Measurements from ENCODE around the gene ANKS1A. TPM values are rescaled to one million over a fixed set of nuclear protein-coding genes. Genes with fewer than 3 reads are reported as not detected.

ANKS1A gene
- total RNA-seq, 1 experiment from 2014 or later: 24.0 TPM

DNA sequence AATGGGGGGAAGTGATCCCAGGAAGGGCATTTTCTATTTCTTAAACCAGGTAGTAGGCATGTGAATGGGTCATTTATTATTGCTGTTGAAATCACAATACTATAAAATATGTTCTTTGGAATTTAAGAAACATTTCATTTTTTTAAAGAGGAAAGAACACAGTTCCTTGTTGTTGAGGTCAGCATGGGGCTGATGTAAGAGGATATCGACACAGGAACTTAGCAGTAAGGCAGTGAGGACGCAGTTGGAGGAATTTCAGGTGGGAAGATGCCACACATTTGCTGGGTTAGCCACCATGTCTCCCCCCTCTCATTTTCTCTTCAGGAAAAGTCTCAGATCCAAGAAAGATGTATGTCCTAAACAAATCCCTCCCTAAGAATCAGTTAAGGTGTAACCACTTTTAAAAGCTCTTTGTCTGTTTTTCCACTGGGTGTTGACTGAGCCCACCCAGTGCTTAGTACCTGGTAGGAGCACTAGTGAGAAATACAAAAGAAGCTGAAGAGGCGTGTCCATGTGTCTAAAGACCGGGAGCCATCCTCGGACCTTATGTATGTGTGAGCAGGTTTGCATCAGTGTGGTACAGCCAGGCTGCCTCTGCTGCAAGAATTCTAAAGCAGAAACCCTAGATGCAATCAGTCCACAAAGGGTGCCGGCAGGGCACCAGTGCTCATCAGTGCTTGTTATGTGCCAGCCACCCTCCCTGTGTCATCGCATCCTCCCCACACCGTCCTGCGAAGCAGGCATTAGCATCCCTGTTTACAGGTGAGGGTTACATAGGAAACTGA is 153.2 kb downstream of the ANKS1A start:
- CTCF ChIA-PET: no interaction called here
- no peaks in the 10 kb centered on the region for H3K27me3 Mint-ChIP-seq (ENCODE audit: insufficient read depth, unreplicated experiment)
- H3K36me3 ChIP-seq (ENCODE audit: control insufficient read depth, insufficient read depth, low read length): no peaks in the 10 kb centered on the region
- no peaks in the 10 kb centered on the region for H3K27me3 ChIP-seq (replicated peaks; ENCODE audit: control insufficient read depth, insufficient read depth, low read length)
- no peak overlapping the region for H3K4me3 ChIP-seq (ENCODE audit: low read depth, low read length)
- BruUV-seq (replicated peaks): no TSS peak
- H3K4me3 Mint-ChIP-seq (ENCODE audit: unreplicated experiment): no peak overlapping the region
- no peak for DNase-seq
- H3K4me1 Mint-ChIP-seq (ENCODE audit: low read depth, unreplicated experiment): peaks cover 18% of the 10 kb centered on the region
- H3K4me1 ChIP-seq: peaks cover 5% of the 10 kb centered on the region; the same call in 1 of the 2 replicates
- H3K27ac Mint-ChIP-seq (ENCODE audit: unreplicated experiment): no peak overlapping the region
- no peaks in the 10 kb centered on the region for H3K9me3 ChIP-seq
- TF ChIP-seq, protein P1, sequence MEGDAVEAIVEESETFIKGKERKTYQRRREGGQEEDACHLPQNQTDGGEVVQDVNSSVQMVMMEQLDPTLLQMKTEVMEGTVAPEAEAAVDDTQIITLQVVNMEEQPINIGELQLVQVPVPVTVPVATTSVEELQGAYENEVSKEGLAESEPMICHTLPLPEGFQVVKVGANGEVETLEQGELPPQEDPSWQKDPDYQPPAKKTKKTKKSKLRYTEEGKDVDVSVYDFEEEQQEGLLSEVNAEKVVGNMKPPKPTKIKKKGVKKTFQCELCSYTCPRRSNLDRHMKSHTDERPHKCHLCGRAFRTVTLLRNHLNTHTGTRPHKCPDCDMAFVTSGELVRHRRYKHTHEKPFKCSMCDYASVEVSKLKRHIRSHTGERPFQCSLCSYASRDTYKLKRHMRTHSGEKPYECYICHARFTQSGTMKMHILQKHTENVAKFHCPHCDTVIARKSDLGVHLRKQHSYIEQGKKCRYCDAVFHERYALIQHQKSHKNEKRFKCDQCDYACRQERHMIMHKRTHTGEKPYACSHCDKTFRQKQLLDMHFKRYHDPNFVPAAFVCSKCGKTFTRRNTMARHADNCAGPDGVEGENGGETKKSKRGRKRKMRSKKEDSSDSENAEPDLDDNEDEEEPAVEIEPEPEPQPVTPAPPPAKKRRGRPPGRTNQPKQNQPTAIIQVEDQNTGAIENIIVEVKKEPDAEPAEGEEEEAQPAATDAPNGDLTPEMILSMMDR (IDR thresholded peaks at IDR 0.05; ENCODE audit: insufficient read depth in 1 of 2, low read depth in 1 of 2, low read length in 1 of 2, severe bottlenecking in 1 of 2, unreplicated experiment in 1 of 2): no peak
- H3K9me3 Mint-ChIP-seq (ENCODE audit: unreplicated experiment): no peaks in the 10 kb centered on the region
- intact Hi-C loops (cut with micrococcal nuclease; ENCODE audit: unreplicated experiment): no loop called here
- H3K36me3 Mint-ChIP-seq (ENCODE audit: insufficient read depth, unreplicated experiment): peaks cover 21% of the 10 kb centered on the region
- POLR2A ChIA-PET: no interaction called here

DNA sequence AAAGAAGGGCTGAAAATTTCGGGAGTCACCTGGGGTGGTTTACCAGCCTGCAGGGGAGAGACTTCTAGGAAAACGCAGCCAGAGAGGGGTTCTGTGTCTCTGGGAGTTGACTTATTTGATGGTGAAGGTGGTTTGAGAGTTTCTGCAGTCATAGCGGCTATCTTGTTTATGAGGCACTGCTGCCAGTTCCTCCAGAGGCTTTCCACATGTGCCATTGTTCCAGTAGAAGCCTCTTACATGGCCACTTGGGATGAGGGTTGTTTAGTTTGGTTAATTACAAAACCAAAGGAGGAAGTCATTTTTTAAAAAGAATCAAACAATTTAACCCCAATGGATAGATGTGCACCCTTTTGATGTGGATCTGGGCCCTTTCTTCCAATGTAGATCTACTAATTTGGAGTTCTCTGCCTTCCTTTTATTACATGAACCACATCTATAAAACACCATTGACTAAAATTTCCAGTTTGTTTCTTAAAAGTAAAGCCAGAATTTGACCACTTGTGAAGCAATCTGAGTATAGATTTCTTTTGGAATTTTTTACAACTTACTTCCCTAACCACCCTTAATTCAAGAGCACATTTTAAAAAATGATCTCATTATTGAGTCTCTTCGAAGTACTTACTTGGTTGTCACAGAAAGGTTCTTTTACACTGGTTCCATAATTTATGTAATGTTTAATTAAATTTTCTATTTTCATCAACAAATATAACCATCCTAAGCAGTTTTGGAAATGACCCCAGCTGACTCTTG is 154.5 kb downstream of the ANKS1A start:
- intact Hi-C loops (cut with micrococcal nuclease; ENCODE audit: unreplicated experiment): no loop called here
- POLR2A ChIA-PET: no interaction called here
- Mint-ChIP-seq H3K4me1 (ENCODE audit: low read depth, unreplicated experiment) (peaks cover 12% of the 10 kb centered on the region), H3K9me3 (ENCODE audit: unreplicated experiment) (no peaks in the 10 kb centered on the region), H3K27ac (ENCODE audit: unreplicated experiment) (no peak overlapping the region), H3K4me3 (ENCODE audit: unreplicated experiment) (no peak overlapping the region), H3K27me3 (ENCODE audit: insufficient read depth, unreplicated experiment) (no peaks in the 10 kb centered on the region), H3K36me3 (ENCODE audit: insufficient read depth, unreplicated experiment) (peaks cover 21% of the 10 kb centered on the region)
- TF ChIP-seq, protein P1 (IDR thresholded peaks at IDR 0.05; ENCODE audit: insufficient read depth in 1 of 2, low read depth in 1 of 2, low read length in 1 of 2, severe bottlenecking in 1 of 2, unreplicated experiment in 1 of 2): no peak
- no peaks in the 10 kb centered on the region; the same call in 1 of the 2 replicates for H3K36me3 ChIP-seq (ENCODE audit: control insufficient read depth, insufficient read depth, low read length)
- CTCF ChIA-PET: no interaction called here
- H3K27me3 ChIP-seq (replicated peaks; ENCODE audit: control insufficient read depth, insufficient read depth, low read length): no peaks in the 10 kb centered on the region
- H3K9me3 ChIP-seq: no peaks in the 10 kb centered on the region
- no peak for DNase-seq
- no peak overlapping the region for H3K4me3 ChIP-seq (ENCODE audit: low read depth, low read length)
- BruUV-seq (replicated peaks): no TSS peak
- peaks cover 11% of the 10 kb centered on the region for H3K4me1 ChIP-seq

DNA sequence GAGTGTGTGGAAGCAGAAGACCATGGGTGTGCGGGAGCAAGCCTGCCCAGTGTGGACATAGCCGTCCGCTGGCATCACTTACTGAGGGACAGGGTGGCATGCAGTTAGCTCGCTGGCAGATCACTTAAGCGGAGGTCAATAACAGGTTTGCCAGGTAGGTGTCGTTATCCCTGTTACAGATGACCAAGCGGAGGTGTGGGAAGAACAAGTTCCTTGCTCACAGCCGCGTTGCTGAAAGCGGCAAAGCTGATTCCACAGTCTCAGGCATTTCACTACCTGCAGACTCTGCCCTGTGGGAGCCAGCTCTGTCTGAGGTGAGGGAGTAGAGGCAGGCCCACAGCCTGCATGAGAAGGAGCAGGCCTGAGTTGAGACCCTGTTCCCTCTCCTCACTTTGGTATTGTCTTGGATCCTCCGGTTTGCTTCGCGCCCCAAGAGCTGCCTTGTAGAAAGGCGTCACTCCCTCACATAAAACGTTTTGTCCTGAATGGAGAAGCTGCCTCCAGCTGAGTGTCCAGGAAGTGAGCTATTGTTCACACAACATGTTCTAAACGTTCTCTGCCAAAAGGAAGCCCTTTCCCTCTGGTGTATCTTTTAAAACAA is 155.2 kb downstream of the ANKS1A start:
- Histone ChIP-seq H3K9me3 (no peaks in the 10 kb centered on the region), H3K36me3 (ENCODE audit: control insufficient read depth, insufficient read depth, low read length) (no peaks in the 10 kb centered on the region; the same call in 1 of the 2 replicates), H3K4me1 (peaks cover 11% of the 10 kb centered on the region), H3K4me3 (ENCODE audit: low read depth, low read length) (no peak overlapping the region), H3K27me3 (replicated peaks; ENCODE audit: control insufficient read depth, insufficient read depth, low read length) (no peaks in the 10 kb centered on the region)
- CTCF ChIA-PET: no interaction called here
- Mint-ChIP-seq H3K27me3 (ENCODE audit: insufficient read depth, unreplicated experiment) (no peaks in the 10 kb centered on the region), H3K9me3 (ENCODE audit: unreplicated experiment) (no peaks in the 10 kb centered on the region), H3K4me3 (ENCODE audit: unreplicated experiment) (no peak overlapping the region), H3K36me3 (ENCODE audit: insufficient read depth, unreplicated experiment) (peaks cover 21% of the 10 kb centered on the region), H3K27ac (ENCODE audit: unreplicated experiment) (no peak overlapping the region), H3K4me1 (ENCODE audit: low read depth, unreplicated experiment) (peaks cover 12% of the 10 kb centered on the region)
- no TSS peak for BruUV-seq (replicated peaks)
- POLR2A ChIA-PET: no interaction called here
- intact Hi-C loops (cut with micrococcal nuclease; ENCODE audit: unreplicated experiment): no loop called here
- TF ChIP-seq, protein P1 (IDR thresholded peaks at IDR 0.05; ENCODE audit: insufficient read depth in 1 of 2, low read depth in 1 of 2, low read length in 1 of 2, severe bottlenecking in 1 of 2, unreplicated experiment in 1 of 2): no peak
- no peak for DNase-seq
